Activated T-helper 2 cell treated with anti-CD3 and anti-CD28 coated beads, Interferon-gamma antibody, Interleukin-2, Interleukin-4, amounts not matched to agents 10 μg/mL and 5 μg/mL and 100 μg/mL, durations not matched to agents 14 hours and 24 hours and 36 hours (primary cell): ENCODE results near the gene PTPRCAP. TPM values are rescaled to one million over a fixed set of nuclear protein-coding genes. Genes with fewer than 3 reads are reported as not detected.
"Not testable (repeated sequence)": the region's sequence is repeated elsewhere in the genome, so short reads cannot be mapped to it uniquely, and the experiment has no call there.

Experiments
- DNase-seq: peaks from one replicate; pipeline ENCODE4 v3.0.0; 2021; ENCODE audit warnings: low spot score
- H3K27ac Mint-ChIP-seq: one replicate; pipeline ENCODE4 v1.8.0; 2021; ENCODE audit warnings: mixed read lengths
- H3K27me3 Mint-ChIP-seq: one replicate; pipeline ENCODE4 v1.8.0; 2021; ENCODE audit warnings: low read depth, mixed read lengths
- H3K36me3 Mint-ChIP-seq: one replicate; pipeline ENCODE4 v1.8.0; 2021; ENCODE audit warnings: low read depth, mixed read lengths
- H3K4me1 Mint-ChIP-seq: one replicate; pipeline ENCODE4 v1.8.0; 2021; ENCODE audit warnings: low read depth, mixed read lengths
- H3K4me3 Mint-ChIP-seq: one replicate; pipeline ENCODE4 v1.8.0; 2021; ENCODE audit warnings: low read depth, mild to moderate bottlenecking, moderate library complexity, mixed read lengths
- H3K9me3 Mint-ChIP-seq: one replicate; pipeline ENCODE4 v1.8.0; 2021; ENCODE audit warnings: mixed read lengths
- intact Hi-C: fragments of 100-400 bp; cut with micrococcal nuclease; formaldehyde crosslinking; loops from one replicate; pipeline ENCODE4 v1.15.1; 2023
- total RNA-seq: library from RNA; stranded (reverse); gene quantifications from 2 replicates; pipeline ENCODE4 v1.2.3, GENCODE V29; 2022

Gene PTPRCAP
- total RNA-seq, 1 donor from 2014 or later, result 89.8 TPM

DNA sequence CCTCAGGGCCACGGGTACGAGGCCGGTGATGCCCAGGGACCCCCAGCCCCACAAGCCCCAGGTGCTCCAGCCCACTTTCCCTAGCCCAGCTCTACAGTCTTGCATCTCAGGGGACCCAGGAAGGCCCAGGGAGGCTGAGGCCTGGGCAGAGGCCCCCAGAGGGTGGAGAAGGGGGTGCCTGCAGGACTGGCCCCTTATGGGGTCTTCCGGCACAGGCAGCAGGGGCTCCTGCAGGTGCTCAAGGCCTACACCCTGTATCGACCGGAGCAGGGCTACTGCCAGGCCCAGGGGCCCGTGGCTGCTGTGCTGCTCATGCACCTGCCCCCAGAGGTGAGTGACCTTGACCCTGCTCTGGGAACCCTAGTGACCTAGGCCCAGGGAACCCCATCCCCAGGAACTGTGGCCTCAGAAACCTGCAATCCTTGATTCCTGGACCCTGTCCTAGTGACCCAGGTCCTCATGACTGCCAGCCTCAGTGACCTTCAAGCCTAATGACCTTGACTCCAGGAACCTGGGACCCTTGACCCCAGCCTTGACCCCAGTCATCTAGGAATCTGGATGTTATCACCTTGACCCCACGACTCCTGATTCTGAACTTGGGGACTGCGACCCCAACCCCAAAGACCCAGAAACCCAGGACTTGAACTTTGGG lies 31.7 kb downstream of the PTPRCAP start:
- H3K36me3 Mint-ChIP-seq, result peaks cover 50% of the 10 kb centered on the region
- peaks cover 48% of the 10 kb centered on the region for H3K4me1 Mint-ChIP-seq
- peak overlapping the region; percentile 97 for H3K4me3 Mint-ChIP-seq
- intact Hi-C loops, result loop anchor here (2.0 kb wide), 1 partner anchor 15 kb away; no protein-coding TSS in a partner anchor
- no peaks in the 10 kb centered on the region for H3K27me3 Mint-ChIP-seq
- peak overlapping the region; percentile 97 for H3K27ac Mint-ChIP-seq
- no peaks in the 10 kb centered on the region for H3K9me3 Mint-ChIP-seq
- DNase-seq, result no peak

GRCh38 chr11:67405196-67405567 lies 32.3 kb downstream of the PTPRCAP start:
- Mint-ChIP-seq H3K4me3 (peak overlapping the region; percentile 97), H3K36me3 (peaks cover 51% of the 10 kb centered on the region), H3K27ac (peak overlapping the region; percentile 90), H3K4me1 (peaks cover 49% of the 10 kb centered on the region), H3K9me3 (no peaks in the 10 kb centered on the region), H3K27me3 (no peaks in the 10 kb centered on the region)
- intact Hi-C loops, result loop anchor here (2.0 kb wide), 1 partner anchor 16 kb away; no protein-coding TSS in a partner anchor
- DNase-seq, result no peak

DNA sequence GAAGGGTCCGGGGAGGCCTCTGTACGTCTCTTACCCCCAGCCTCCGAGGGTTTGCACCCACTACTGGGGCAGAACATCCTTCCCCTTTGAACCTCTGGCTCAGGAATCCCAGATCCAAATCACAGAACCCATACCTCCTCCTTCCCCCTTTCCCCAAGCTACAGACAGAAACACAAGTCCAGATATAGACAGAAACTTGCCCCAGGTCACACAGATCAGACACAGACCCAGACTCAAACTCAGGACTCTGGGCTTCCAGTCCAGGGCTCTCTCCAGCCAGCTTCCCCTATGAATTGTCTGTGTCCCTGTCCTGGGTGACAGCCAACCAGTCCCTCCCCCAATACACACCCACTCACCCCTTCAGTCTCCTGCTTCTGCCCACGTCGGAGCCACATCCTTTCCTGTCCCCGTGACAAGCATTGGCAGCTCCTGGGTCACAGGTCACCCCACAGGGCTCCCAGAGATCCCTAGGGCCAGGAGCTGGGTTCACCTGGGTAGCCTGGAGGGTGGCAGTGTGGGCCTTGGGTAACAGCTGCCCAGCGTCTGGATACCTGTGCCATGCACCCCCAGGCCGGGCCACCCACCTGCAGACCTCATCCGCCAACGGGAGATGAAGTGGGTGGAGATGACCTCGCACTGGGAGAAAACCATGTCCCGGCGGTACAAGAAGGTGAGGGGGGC lies 32.8 kb downstream of the PTPRCAP start:
- H3K4me1 Mint-ChIP-seq, result peaks cover 49% of the 10 kb centered on the region
- no peak for DNase-seq
- H3K4me3 Mint-ChIP-seq, result peak overlapping the region; percentile 97
- H3K27ac Mint-ChIP-seq, result peak overlapping the region; percentile 90
- H3K27me3 Mint-ChIP-seq, result no peaks in the 10 kb centered on the region
- peaks cover 47% of the 10 kb centered on the region for H3K36me3 Mint-ChIP-seq
- intact Hi-C loops, result loop anchor here (2.0 to 5.0 kb wide), 2 partner anchors 16 to 132 kb away; no protein-coding TSS in a partner anchor
- H3K9me3 Mint-ChIP-seq, result no peaks in the 10 kb centered on the region

- H3K4me3 Mint-ChIP-seq, result peak overlapping the region; percentile 97
- H3K27ac Mint-ChIP-seq, result peak overlapping the region; percentile 90
- peaks cover 52% of the 10 kb centered on the region for H3K36me3 Mint-ChIP-seq
- DNase-seq, H3K27me3 Mint-ChIP-seq, H3K9me3 Mint-ChIP-seq: not testable (repeated sequence)
- intact Hi-C loops, result loop anchor here (2.0 to 5.0 kb wide), 4 partner anchors 66 to 204 kb away; partner anchors contain the start of genes NDUFV1 and TMEM134
- H3K4me1 Mint-ChIP-seq, result peaks cover 44% of the 10 kb centered on the region
Observed at GRCh38 chr11:67403085-67403484, 34.4 kb downstream of the PTPRCAP start.

GRCh38 chr11:67402192-67402839 lies 35.2 kb downstream of the PTPRCAP start:
- intact Hi-C loops, result loop anchor here (2.0 to 5.0 kb wide), 4 partner anchors 66 to 204 kb away; partner anchors contain the start of genes NDUFV1 and TMEM134
- Mint-ChIP-seq H3K36me3 (peaks cover 52% of the 10 kb centered on the region), H3K4me1 (peaks cover 41% of the 10 kb centered on the region), H3K4me3 (peak overlapping the region; percentile 97), H3K27ac (peak overlapping the region; percentile 83)
- H3K9me3 Mint-ChIP-seq, DNase-seq, H3K27me3 Mint-ChIP-seq: not testable (repeated sequence)

DNA sequence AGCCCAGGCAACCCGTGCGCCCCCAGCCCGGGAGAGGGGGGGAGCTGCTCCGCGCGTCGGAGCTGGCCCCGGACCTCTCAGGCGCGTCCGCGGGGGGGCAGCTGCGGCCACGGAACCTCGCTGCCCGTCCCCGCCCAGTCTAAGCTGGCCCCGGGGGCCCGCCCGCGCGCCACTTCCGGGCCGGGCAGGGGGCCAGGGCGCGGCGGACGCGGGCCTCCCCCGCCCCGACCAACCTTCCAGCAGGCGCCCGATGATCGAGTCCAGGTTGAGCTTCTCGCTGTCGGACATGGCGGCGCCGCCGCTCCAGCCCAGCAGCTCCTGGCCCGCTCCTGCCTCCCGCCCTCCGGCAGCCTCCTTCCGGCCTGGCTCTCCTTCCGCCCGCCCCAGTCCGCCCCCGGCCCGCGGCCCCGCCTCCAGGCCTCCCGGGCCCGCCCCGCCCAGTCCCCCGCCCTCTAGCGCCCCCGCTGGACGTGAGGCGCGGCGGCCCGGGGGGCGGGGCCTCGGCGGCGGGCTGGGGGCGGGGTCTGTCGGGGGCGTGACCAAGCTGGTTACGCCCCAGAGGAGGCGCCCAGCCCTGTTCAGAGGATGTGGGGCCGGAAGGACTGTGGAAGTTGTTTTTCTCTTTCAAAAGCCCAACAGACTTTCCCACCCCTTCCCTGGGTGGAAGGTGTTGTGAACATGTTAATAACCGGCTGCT lies 35.8 kb downstream of the PTPRCAP start, which contains the start of gene PPP1CA:
Gene PPP1CA, minus strand, starts transcription at position 364 of the 697 bp plus-strand sequence. Its CDS starts 76 bp downstream, at position 288.
- peak within 1 kb of the TSS; percentile 83 for H3K27ac Mint-ChIP-seq
- peaks cover 50% of the 10 kb centered on the region for H3K36me3 Mint-ChIP-seq
- H3K9me3 Mint-ChIP-seq, result no peaks in the 10 kb centered on the region
- peaks cover 40% of the 10 kb centered on the region for H3K4me1 Mint-ChIP-seq
- DNase-seq, result peak; percentile 86
- intact Hi-C loops, result loop anchor here (1.0 to 5.0 kb wide), 6 partner anchors 27 to 205 kb away; partner anchors contain the start of genes NDUFV1, RPS6KB2 and TMEM134
- H3K4me3 Mint-ChIP-seq, result peak within 1 kb of the TSS; percentile 97
- no peaks in the 10 kb centered on the region for H3K27me3 Mint-ChIP-seq

- Mint-ChIP-seq H3K4me3 (peak overlapping the region; percentile 87), H3K4me1 (peaks cover 36% of the 10 kb centered on the region), H3K27me3 (no peaks in the 10 kb centered on the region), H3K27ac (peak overlapping the region; percentile 22), H3K9me3 (no peaks in the 10 kb centered on the region), H3K36me3 (peaks cover 50% of the 10 kb centered on the region)
- no peak for DNase-seq
- intact Hi-C loops, result loop anchor here (1.0 to 5.0 kb wide), 3 partner anchors 27 to 129 kb away; partner anchors contain the start of gene RPS6KB2
Observed at GRCh38 chr11:67400942-67401494, 36.5 kb downstream of the PTPRCAP start.

GRCh38 chr11:67400251-67400941 lies 37.1 kb downstream of the PTPRCAP start:
- Mint-ChIP-seq H3K4me1 (peaks cover 33% of the 10 kb centered on the region), H3K4me3 (peak overlapping the region; percentile 87), H3K27ac (peak overlapping the region; percentile 68), H3K36me3 (peaks cover 48% of the 10 kb centered on the region), H3K27me3 (no peaks in the 10 kb centered on the region), H3K9me3 (no peaks in the 10 kb centered on the region)
- no peak for DNase-seq
- intact Hi-C loops, result loop anchor here (5.0 kb wide), 1 partner anchor 128 kb away; no protein-coding TSS in a partner anchor

GRCh38 chr11:67398661-67399563 lies 38.6 kb downstream of the PTPRCAP start:
- H3K27ac Mint-ChIP-seq, result peak overlapping the region; percentile 22
- intact Hi-C loops, result no loop called here
- no peak for DNase-seq
- no peaks in the 10 kb centered on the region for H3K27me3 Mint-ChIP-seq
- peak overlapping the region; percentile 87 for H3K4me3 Mint-ChIP-seq
- no peaks in the 10 kb centered on the region for H3K9me3 Mint-ChIP-seq
- peaks cover 39% of the 10 kb centered on the region for H3K36me3 Mint-ChIP-seq
- peaks cover 26% of the 10 kb centered on the region for H3K4me1 Mint-ChIP-seq

DNA sequence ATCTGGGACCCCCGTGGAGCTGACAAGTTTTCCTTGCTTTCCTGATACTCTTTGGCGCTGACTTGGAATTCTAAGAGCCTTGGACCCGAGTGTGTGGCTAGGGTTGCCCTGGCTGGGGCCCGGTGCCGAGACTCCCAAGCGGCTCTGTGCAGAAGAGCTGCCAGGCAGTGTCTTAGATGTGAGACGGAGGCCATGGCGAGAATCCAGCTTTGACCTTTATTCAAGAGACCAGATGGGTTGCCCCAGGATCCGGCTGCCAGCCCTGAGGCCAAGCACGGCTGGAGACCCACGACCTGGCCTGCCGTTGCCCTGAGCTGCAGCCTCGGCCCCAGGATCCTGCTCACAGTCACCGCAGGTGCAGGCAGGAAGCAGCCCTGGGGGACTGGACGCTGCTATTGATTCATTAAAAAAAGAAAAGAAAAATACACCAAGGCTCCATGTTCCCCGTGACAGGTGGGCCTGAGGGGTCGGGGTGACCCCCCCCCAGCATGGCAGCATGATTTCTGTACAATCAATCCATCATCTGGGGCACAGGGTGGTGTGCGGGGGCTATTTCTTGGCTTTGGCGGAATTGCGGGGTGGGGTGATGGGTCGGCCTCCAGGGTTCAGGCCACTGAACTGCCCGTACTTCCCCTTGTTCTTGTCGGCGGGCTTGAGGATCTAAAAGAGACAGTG lies 39.4 kb downstream of the PTPRCAP start:
- intact Hi-C loops, result no loop called here
- Mint-ChIP-seq H3K27ac (peak overlapping the region; percentile 38), H3K36me3 (peaks cover 45% of the 10 kb centered on the region), H3K27me3 (no peaks in the 10 kb centered on the region), H3K9me3 (no peaks in the 10 kb centered on the region), H3K4me3 (peak overlapping the region; percentile 26), H3K4me1 (peaks cover 29% of the 10 kb centered on the region)
- no peak for DNase-seq
